GM10847 (cell line): ENCODE results near the gene WNT3.

Source experiments
- POLR2A ChIP-seq: IDR thresholded peaks from 2 replicates; pipeline ENCODE4 v1.6.1; 2011; ENCODE audit not compliant: insufficient read length; ENCODE audit errors: extremely low read depth

Gene WNT3

DNA sequence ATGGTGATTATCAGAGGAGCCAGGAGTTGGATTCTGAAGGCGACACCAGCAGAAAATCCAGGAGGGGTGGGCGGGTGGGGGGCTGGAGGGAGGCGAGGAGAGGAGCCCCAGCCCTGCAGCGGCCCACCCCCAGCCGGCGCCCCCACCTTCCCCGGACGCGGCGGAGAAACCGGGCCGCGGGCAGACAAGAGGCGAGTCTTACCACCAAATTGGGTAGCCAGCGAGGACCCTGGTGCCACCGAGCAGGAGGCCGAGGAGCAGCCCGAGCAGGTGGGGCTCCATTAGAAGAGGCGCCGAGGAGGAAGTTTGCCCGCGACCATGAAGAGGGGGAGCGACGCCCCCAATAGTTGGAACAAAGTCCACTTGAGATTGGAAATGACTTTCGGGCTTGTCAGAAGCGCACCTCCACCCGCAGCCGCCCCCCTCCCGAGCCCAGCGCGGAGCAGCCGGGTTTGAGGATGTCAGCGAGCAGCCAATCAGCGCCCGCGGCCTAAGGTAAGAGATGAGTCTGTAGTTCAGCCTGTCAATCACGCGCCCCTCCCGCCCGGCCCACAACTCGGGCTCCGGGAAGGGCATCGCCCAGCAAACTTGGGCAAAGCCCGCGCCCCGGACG, at the start of gene WNT3:
WNT3 (minus strand) TSS at position 377 of the 613 bp plus-strand sequence; CDS start at position 282, 95 bp downstream.
- TF ChIP-seq POLR2A = no peak

- no peak for TF ChIP-seq POLR2A
These were observed 48.3 kb upstream of the WNT3 start for GRCh38 chr17:46866747-46867146.

DNA sequence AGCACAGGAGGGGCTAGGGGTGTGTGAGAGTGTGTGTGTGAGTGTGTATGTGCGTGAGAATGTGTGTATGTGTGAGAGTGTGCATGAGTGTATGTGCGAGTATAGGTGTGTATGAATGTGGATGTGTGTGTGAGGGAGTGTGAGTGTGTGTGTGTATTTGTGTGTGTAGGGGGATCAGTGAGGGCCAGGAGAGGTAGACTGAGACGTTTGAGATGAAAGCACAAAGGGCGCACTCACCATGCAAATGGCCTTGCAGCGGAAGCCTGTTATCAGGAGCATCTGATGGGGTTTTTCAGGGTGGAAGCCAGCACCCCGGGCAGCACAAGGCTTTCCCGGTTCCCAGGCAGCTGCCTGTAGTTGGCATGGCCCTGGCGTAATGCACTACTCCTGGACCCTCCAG, 47.8 kb upstream of the WNT3 start:
- TF ChIP-seq POLR2A = no peak

DNA sequence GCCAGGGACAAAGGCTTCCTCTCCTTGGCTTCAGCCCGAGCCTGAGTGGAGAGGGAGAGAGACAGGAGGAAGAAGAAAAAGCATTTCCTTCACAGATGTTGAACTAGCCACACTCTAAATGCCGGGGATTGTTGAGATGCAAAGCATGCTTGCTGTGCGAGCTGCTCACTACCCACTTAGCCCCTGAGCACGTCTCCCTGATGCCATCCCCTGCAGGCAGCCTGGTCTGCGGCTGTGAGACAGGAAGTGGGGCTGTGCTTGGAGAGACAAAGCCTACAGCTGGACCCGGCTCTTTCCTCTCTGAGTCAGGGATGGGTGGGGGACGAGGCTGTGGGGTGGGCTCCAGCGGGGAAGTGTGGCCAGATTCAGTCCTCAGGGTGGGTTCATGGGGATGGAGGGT, 46.6 kb upstream of the WNT3 start:
- TF ChIP-seq POLR2A = no peak

DNA sequence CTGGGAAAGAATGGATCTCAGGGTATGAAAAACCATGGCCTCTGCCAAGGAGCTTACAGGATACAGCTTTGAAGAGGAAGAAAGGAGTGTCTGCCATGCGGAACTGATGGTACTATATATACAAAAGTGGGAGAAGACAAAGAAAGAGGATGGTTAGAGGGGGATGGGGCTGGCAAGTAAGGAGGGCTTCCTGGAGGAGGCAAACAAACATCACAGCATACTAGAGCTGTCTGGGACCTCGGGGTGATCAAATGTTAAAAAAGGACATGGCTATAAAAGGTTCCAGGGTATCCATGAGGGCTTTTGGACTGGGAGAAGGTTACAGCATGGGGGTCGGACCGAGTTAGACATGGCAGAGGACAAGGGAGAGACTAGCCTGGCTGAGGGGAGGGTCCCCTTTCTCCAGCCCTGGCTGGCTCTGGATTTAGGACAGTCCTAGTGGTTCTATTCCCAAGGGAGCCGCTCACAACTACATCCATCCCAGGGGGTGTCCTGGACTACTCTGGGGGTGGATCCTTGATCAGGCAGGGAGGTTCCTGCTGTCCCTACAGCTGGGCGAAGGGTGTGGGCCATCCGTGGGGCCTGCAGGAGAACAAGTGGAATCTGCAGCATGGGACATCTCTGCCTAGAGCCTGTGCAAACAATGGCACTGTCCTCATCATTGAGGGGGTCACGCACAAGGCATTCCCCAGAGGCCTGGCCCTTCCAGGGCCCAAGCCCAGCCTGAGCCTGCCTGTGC, 45.1 kb upstream of the WNT3 start:
- TF ChIP-seq POLR2A = no peak

- no peak for TF ChIP-seq POLR2A
These were observed 44.5 kb upstream of the WNT3 start for GRCh38 chr17:46862949-46863348.

- TF ChIP-seq POLR2A = no peak
These were observed 41.5 kb upstream of the WNT3 start for GRCh38 chr17:46859996-46860395.

DNA sequence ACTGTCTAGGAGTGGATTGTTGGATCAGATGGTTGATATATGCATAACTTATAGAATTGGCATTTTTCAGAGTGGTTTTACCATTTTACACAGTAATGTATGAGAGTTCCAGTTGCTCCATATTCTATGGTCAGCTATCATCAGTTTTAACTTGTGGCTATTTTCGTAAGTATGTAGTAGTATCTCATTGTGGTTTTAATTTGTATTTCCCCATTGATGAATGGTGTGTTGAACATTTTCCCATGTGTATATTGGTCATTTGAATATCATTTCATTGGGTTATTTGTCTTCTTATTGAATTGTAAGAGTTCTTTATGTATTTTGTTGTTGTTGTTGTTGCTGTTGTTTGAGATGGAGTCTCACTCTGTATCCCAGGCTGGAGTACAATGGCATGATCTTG, 39.1 kb upstream of the WNT3 start:
- no peak for TF ChIP-seq POLR2A

DNA sequence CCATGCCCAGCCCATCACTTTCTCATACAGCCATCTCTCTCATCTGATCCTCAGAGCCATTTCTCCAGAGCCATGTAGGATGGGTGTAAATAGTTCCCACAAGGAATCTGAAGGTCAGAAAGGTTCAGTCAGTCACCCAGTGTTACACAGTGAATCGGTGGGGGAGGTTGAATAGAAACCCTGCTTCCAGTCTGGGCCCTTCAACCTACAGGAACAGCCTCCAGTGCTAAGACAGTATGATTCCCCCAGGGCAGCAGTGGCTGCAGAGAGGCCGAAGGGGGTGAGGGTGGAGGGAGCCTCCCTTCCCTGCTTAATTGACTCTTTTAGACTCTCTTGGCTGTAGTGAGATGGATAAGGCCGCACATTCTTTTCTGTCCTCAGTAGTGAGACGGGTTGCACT, 36.5 kb upstream of the WNT3 start:
- TF ChIP-seq POLR2A = no peak

GRCh38 chr17:46854515-46854914, 36.0 kb upstream of the WNT3 start:
- TF ChIP-seq POLR2A = no peak

- TF ChIP-seq POLR2A = no peak
These were observed 35.5 kb upstream of the WNT3 start for GRCh38 chr17:46853896-46854444.

DNA sequence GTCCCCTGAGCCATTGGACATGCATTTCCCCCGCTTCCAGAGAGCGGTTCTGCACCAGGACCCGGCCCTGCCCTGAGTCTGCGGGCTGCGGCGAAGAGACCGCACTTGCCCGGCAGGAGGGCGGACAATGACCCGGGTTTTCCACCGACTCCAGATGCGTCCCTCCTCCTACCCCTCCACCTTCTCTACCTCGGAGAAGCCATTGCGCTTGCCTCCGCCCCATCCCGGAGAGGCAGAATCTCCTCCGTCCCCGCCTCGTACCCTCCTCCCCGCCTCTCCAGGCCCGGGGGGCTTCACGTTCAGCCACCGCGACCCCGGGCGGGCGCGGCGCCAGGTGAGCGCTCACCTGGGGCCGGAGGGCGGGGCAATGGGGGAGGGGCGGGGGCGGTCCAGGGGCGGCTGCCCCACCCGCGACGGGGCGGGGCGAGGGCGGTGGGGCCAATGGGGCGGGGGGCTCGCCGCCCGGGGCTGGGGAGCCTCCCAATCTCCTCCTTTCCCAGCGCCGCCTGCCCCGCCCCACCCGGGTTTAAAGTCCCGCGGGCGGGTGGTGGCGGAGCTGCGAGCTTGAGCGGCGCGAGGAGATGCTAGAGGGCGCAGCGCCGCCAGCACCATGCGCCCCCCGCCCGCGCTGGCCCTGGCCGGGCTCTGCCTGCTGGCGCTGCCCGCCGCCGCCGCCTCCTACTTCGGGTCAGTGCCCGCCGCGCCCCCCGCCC, 32.7 kb upstream of the WNT3 start, which contains the start of gene WNT9B:
WNT9B (plus strand) TSS at position 555 of the 713 bp plus-strand sequence; CDS start at position 611, 56 bp downstream.
- no peak for TF ChIP-seq POLR2A

- no peak for TF ChIP-seq POLR2A
These were observed 32.2 kb upstream of the WNT3 start for GRCh38 chr17:46850688-46851028.

DNA sequence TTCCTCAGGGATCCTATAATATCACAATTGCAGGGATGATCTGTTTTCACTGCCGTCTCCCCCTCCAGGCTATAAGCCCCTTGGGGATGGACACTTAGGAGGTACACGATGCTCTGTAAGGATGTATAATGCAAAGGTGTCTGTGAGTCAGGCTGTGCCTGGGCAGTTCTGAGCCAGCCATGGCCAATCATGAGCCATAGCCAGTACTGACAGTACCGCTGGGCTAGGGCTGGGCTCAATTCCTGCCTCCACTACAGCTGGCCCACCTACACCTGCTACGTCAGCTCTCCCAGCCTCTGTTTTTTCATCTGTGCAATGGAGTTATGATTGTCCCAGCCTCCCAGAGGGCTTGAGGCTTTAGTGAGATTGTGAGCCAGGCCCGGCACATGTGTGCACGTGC, 30.0 kb upstream of the WNT3 start:
- TF ChIP-seq POLR2A = no peak

- no peak for TF ChIP-seq POLR2A
These were observed 29.0 kb upstream of the WNT3 start for GRCh38 chr17:46847204-46848191.

GRCh38 chr17:46842835-46843234, 24.3 kb upstream of the WNT3 start:
- no peak for TF ChIP-seq POLR2A
